HG03159 (cell line): ENCODE data around the gene KCNN3.

Source experiments
- ATAC-seq: cut with Tn5 transposase; IDR thresholded peaks from one replicate; pipeline ENCODE4 v1.9.1; 2021; ENCODE audit warnings: mild to moderate bottlenecking, moderate library complexity; ENCODE audit not compliant: unreplicated experiment

KCNN3 gene

GRCh38 chr1:154774175-154774855, 95.8 kb downstream of the KCNN3 start:
- ATAC-seq = no peak

GRCh38 chr1:154773551-154773950, 96.5 kb downstream of the KCNN3 start:
- no peak for ATAC-seq

GRCh38 chr1:154772606-154773506, 97.2 kb downstream of the KCNN3 start:
- ATAC-seq = no peak

DNA sequence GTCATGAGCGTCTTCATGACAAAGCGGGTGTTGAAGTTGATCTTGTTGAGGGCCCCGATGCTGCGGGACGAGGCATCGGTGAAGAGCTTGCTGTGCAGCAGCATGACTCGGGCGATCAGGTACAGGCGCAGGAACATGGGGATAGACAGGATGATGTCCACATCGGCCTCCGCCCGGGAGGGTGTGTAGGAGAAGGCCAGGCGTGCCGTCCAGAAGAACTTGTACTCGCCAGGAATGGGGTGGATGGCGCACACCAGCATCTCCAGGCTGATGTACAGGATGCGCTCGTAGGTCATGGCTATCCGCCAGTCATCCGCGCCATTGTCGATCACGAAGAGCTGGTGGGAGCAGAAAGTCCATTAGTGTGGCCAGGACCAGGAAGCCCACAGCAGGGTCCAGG, 98.0 kb downstream of the KCNN3 start:
- no peak for ATAC-seq

GRCh38 chr1:154770897-154771594, 99.0 kb downstream of the KCNN3 start:
- ATAC-seq = no peak

DNA sequence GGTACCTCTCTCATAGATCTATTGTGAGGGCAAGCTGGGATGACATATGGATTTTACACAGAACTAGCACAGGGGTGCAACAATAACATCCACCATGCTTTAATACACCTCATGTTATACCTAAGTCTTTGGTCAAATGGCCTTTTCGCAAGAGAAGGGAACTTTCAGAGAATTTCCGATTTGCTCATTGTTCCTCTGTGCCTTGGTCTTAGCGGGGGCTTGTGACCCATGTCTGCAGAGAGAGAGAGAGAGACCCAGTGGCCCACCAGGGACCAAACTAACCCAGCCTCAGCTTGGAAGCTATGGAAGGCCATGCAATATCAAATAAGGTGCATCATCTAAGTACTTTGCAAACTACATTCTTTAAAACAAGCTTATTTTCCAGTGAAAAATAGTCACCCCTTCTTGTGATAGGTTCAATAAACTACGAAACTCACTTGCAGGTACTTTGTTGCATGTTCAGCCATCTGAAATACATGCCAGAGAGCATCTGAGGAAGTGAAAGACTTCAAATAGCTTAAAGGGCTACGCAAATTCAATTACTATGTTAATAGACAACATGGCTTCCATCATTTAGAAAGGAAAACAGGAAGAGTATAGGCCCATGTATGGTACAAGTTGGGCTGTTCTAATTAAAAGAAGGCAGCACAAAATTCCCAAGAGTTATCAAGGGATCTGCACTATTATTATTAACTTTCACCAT, 100.7 kb downstream of the KCNN3 start:
- ATAC-seq = no peak

DNA sequence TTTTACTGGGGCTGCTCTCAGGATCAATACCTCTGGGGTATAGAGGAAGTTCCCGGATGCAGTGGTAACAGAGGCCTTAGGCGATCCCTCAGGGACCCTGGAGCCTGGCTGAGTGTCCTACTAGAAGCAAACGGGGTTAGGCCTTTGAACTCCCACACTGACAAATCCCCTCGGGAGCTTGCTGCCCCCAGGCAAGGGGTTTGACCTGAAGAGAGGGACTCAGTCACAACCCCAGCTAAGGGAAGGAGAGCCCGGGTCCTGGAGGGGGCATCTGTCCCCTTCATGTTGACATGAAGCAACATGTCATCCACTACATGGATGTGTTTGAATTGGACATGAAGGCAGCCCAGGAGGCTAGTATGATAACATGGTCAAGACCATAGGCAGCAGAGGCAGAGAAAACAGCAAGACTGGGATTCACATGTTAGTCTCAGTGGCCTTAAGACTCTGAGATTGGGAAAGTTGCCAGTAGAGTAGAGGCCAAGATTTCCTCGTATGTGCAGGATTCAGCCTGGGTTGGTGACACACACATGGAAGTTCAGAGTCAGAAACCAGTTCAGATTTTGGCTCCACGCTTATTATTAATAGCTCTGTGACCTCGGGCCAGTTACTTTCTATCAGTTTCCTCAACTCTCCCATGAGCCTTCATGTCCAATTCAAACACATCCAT, 101.5 kb downstream of the KCNN3 start:
- ATAC-seq = no peak

DNA sequence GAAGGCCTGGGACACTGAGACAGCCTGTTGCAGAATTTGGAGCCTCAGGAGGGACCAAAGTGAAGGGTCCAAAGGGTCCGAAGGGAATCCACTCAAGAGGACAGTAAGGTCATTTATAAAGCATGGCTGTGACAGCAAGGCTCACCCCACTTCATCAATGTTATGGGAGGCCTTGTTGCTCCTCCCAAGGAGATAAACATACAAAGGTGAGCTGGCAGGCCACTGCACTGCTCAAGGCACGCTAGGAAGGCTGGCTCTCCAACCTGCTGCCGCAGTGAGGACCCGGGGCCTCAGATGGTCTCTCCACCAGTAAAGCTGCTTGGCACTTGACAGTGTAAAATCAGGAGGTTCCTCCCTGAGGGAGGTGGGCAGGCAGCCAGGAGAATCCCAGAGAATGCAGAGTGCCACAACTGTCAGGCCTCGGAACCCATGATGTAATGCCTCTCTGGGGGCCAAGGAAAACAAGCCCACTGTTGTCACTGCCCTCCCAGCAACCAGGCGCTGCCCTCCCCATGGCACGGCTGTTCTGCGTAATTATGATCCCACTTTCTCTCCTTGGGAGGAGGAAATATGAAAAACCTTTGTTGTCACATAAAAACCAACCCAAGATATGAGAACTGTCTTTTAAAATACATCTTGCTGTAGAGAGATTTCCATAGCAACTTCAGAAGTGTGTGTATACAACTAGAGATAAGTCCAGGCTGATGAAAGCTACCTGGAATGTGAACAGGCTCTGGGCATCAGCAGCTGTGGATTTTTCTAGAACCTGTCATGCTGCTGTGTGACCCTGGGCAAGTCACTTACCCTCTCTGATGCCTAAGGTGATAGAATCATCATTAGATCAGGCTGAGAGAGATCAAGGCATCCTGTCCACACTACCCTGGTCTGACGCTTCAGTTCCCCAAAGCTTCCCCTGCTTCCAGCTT, 102.5 kb downstream of the KCNN3 start:
- no peak for ATAC-seq

- ATAC-seq = no peak
These were observed 104.1 kb downstream of the KCNN3 start for GRCh38 chr1:154765970-154766369.

GRCh38 chr1:154764773-154765172, 105.3 kb downstream of the KCNN3 start:
- no peak for ATAC-seq

GRCh38 chr1:154764181-154764580, 105.9 kb downstream of the KCNN3 start:
- no peak for ATAC-seq

- ATAC-seq = no peak
These were observed 109.6 kb downstream of the KCNN3 start for GRCh38 chr1:154760469-154760933.

DNA sequence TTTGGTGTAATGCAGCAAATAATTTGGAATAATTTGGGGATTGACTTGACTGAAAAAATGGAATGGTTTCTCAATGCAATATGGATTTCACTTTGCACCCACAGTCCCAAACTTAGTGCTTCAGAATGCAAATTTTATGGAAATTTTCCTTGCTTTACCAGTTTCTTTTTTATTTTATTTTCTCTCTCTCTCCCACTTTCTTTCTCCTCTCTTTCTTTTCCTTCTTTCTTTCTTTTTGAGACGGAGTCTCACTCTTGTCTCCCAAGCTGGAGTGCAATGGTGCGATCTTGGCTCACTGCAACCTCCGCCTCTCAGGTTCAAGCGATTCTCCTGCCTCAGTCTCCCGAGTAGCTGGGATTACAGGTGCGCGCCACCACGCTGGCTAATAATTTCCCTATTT, 110.3 kb downstream of the KCNN3 start:
- no peak for ATAC-seq

- ATAC-seq = no peak
These were observed 110.9 kb downstream of the KCNN3 start for GRCh38 chr1:154759196-154759595.

GRCh38 chr1:154758346-154758745, 111.7 kb downstream of the KCNN3 start:
- no peak for ATAC-seq

GRCh38 chr1:154756793-154757548, 113.1 kb downstream of the KCNN3 start:
- no peak for ATAC-seq

DNA sequence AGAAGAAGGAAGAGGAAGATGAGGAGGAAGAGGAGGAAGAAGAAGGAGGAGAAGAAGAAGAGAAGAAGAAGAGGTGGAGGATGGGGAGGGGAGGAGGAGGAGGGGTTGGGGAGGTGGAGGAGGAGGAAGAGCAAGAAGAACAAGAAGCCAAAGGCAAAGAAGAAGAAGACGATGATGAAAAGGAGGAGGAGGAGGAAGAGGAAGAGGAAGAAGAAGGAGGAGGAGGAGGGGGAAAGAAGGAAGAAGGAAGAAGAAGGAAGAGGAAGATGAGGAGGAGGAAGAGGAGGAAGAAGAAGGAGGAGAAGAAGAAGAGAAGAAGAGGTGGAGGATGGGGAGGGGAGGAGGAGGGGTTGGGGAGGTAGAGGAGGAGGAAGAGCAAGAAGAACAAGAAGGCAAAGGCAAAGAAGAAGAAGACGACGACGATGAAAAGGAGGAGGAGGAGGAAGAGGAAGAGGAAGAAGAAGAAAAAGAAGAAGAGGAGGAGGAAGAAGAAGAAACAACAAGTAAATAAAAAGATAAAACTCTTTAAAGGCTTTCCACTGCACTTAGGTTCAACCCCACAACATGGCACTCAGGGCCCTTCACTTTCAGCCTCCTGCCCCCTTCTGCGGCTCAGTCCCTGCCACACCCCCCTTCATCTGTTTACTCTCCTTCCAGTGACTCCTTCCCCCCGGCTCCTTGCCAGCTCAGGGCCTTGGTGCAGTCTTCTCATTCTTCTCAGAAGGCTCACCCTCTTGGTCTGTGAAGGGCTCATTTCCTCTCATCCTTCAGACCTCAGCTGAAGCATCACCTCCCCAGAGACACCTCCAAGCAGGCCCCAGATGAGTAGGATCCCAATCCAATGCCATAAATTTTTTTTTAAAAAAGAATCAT, 114.0 kb downstream of the KCNN3 start:
- ATAC-seq = no peak

- no peak for ATAC-seq
These were observed 116.7 kb downstream of the KCNN3 start for GRCh38 chr1:154753426-154753825.
